Coronary artery (tissue), 2 donors: ENCODE measurements around the gene PKN1.

Source experiments
- DNase-seq: peaks from one replicate; pipeline ENCODE4 v3.0.0-alpha.2; 2017; ENCODE audit warnings: low spot score
- H3K27ac ChIP-seq, 2 donors: fragments of 200-600 bp; sonication (generic); one replicate each; pipeline ENCODE4 v1.5.1; 2016 to 2019
- H3K4me3 ChIP-seq: fragments of 200-600 bp; sonication (generic); 2 replicates; pipeline ENCODE4 v1.5.1; 2016; ENCODE audit warnings: mild to moderate bottlenecking, moderate library complexity
- TF ChIP-seq, protein P1 (sequence below): fragments of 200-600 bp; sonication (generic); IDR thresholded peaks from one replicate; pipeline ENCODE4 v1.5.1; 2019; ENCODE audit warnings: antibody characterized with exemption

The PKN1 gene

DNA sequence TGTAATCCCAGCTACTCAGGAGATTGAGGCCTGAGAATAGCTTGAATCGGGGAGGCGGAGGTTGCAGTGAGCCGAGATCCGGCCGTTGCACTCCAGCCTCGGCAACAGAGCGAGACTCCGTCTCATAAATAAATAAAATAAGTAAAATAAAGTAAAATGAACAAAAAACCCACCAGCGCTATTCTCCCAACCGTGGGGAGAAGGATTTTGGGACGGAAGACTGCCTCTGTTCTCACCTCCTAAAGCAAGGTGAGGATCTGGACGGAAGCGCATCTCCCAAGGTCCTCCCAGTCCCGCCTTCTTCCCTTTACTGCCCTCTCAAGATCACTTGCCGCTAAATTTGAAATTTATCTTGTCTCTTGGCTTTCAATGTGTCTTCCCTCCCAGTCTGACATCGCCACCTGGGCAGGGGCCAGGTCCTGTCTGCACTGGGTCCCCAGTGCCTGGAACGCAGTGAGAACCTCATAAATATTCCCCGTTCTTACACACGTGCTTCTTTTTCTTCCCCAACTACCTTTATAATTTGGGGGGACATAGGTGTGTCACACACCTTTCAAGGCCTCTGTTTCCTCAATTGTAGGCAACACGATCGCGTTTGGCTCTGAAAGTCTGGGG lies 86.2 kb downstream of the PKN1 start:
- Histone ChIP-seq H3K27ac (peak overlapping the region; percentile 98 to 100), H3K4me3 (peak overlapping the region; percentile 87)
- no peak for DNase-seq
- TF ChIP-seq, protein P1, sequence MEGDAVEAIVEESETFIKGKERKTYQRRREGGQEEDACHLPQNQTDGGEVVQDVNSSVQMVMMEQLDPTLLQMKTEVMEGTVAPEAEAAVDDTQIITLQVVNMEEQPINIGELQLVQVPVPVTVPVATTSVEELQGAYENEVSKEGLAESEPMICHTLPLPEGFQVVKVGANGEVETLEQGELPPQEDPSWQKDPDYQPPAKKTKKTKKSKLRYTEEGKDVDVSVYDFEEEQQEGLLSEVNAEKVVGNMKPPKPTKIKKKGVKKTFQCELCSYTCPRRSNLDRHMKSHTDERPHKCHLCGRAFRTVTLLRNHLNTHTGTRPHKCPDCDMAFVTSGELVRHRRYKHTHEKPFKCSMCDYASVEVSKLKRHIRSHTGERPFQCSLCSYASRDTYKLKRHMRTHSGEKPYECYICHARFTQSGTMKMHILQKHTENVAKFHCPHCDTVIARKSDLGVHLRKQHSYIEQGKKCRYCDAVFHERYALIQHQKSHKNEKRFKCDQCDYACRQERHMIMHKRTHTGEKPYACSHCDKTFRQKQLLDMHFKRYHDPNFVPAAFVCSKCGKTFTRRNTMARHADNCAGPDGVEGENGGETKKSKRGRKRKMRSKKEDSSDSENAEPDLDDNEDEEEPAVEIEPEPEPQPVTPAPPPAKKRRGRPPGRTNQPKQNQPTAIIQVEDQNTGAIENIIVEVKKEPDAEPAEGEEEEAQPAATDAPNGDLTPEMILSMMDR: no peak

DNA sequence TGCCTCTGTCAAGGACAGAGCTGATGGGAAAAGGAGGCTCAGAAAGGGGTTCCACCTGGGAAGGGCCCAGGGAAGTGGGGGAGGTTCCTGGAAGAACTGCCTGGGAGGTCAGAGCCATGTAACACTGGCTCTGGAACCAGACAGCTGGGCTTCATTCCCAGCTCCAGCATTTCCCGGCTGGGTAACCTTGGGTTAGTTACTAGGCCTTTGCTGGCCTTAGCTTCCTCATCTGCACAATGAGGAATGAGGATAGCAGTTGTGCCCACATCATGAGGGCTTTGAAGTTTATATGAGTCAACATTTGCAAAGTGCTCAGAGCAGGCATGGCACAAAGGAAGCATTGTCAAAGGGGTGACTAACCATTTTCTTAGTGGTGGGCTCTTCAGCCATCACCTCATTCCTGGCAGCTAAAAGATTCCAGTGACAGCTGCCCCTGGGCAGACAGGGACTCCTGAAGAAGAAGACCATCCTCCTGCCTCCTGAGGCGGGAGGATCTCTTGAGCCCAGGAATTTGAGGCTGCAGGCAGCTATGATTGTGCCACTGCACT lies 86.8 kb downstream of the PKN1 start:
- TF ChIP-seq, protein P1: no peak
- H3K4me3 ChIP-seq: no peak overlapping the region
- H3K27ac ChIP-seq: peak overlapping the region in 1 of 2 donors; percentile 26
- DNase-seq: no peak

DNA sequence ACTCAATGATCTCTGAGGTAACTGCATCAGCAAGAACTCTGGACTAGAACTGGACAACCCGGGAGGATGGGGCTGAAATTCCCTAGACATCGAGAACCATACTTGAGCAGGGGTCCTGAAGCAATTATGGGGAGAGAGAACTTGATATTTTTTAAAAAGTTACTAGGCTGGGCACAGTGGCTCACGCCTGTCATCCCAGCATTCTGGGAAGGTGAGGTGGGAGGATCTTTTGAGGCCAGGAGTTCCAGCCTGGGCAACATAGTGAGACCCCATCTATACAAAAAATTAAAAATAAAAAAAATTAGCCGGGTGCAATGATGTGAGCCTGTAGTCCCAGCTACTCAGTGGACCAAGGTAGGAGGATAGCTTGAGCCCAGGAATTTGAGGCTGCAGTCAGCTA lies 87.4 kb downstream of the PKN1 start:
- no peak for DNase-seq
- H3K4me3 ChIP-seq: no peak overlapping the region
- TF ChIP-seq, protein P1: no peak
- no peak overlapping the region for H3K27ac ChIP-seq
